PFSK-1 (cell line): Measurements from ENCODE around the gene KCNQ1.

ENCODE experiments used
- FOXP2 ChIP-seq: optimal IDR thresholded peaks from 2 replicates; pipeline ENCODE3; 2011; ENCODE audit warnings: borderline replicate concordance, control low read depth, inconsistent platforms; ENCODE audit not compliant: insufficient read depth; ENCODE audit errors: extremely low read length, extremely low read depth
- POLR2AphosphoS5 ChIP-seq: IDR thresholded peaks from 2 replicates; pipeline ENCODE4 v1.6.1; 2012; ENCODE audit warnings: low read depth, mild to moderate bottlenecking, control low read depth, low read length, moderate library complexity
- REST ChIP-seq, 2 experiments: IDR thresholded peaks; 2 replicates each; pipeline versions ENCODE4 v1.6.1 to v1.8.0; 2011 to 2012; ENCODE audit warnings: low read depth in 2 of 2, low read length in 2 of 2, control low read depth in 1 of 2, inconsistent platforms in 1 of 2, mild to moderate bottlenecking in 1 of 2, moderate library complexity in 1 of 2; ENCODE audit not compliant: insufficient read depth in 1 of 2
- SIN3A ChIP-seq: IDR thresholded peaks from 2 replicates; pipeline ENCODE4 v1.6.1; 2012; ENCODE audit warnings: mild to moderate bottlenecking, low read length, moderate library complexity, borderline replicate concordance; ENCODE audit not compliant: insufficient read depth
- TAF1 ChIP-seq: IDR thresholded peaks from 2 replicates; pipeline ENCODE4 v1.6.1; 2012; ENCODE audit warnings: low read length, control low read depth, borderline replicate concordance; ENCODE audit not compliant: insufficient read depth

- TF ChIP-seq TAF1 (no peak), REST (IDR thresholded peaks at IDR 0.05; ENCODE audit: insufficient read depth in 1 of 2, low read depth in 2 of 2, low read length in 2 of 2) (no peak), POLR2AphosphoS5 (no peak), SIN3A (no peak), FOXP2 (no peak)
These were observed 324.7 kb downstream of the KCNQ1 start for GRCh38 chr11:2769409-2770095.
